ENCODE data around the gene MAP3K6. TPM values are rescaled to one million over a fixed set of nuclear protein-coding genes. Genes with fewer than 3 reads are reported as not detected.

Gene MAP3K6
- total and polyA plus RNA-seq, 2 donors (not counting 3 experiments of a cell fraction or from before 2014, with no cell fraction given) = 9.9 to 12.4 TPM

DNA sequence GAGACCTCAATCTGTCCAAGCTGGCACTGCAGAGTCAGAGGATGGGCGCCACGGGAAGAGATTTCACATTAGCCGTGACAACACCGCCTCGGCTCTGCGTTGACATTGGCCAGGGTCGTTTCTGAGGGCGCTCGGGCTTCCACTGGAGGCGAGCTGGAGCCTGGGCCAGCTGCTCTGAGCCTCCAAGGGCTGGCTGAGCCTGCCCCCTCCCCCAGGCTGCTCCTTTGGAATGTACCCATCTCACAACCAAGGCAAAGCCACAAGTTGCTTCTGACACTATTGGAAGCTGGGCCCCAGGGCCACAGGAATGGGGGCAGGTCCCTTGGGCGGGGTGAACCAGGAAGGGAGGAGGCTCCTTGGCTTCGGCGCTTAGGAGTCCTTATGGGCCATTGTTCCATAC, 38.3 kb upstream of the MAP3K6 start:
- Histone ChIP-seq H3K4me3 (replicated peaks in 1 of 3; ENCODE audit: insufficient read depth in 1 of 3, low read depth in 1 of 3, low read length in 3 of 3) (no peak overlapping the region), H3K4me2 (ENCODE audit: insufficient read depth, low read length) (no peak overlapping the region), H3K79me2 (ENCODE audit: control insufficient read depth, insufficient read depth, low read length) (no peaks in the 10 kb centered on the region), H2AFZ (ENCODE audit: low read depth, low read length) (no peak overlapping the region), H3K4me1 (ENCODE audit: control insufficient read depth, extremely low read depth, insufficient read depth, low read length) (peaks cover 4% of the 10 kb centered on the region), H3K36me3 (ENCODE audit: control insufficient read depth in 2 of 2, extremely low read depth in 1 of 2, insufficient read depth in 2 of 2, low read length in 2 of 2) (peaks cover 10 to 29% of the 10 kb centered on the region in 2 experiments), H3K9ac (replicated peaks; ENCODE audit: extremely low read depth, insufficient read depth, low read length) (no peak overlapping the region), H3K27ac (ENCODE audit: insufficient read depth, low read depth, low read length) (no peak overlapping the region), H4K20me1 (replicated peaks; ENCODE audit: control insufficient read depth, extremely low read depth, insufficient read depth, low read length) (no peaks in the 10 kb centered on the region), H3K9me1 (replicated peaks; ENCODE audit: control insufficient read depth, extremely low read depth, insufficient read depth, low read length) (no peaks in the 10 kb centered on the region), H3K9me3 (replicated peaks; ENCODE audit: control insufficient read depth, insufficient read depth, low read length) (no peaks in the 10 kb centered on the region), H3K27me3 (ENCODE audit: control insufficient read depth in 2 of 2, insufficient read depth in 2 of 2, low read length in 2 of 2) (no peaks in the 10 kb centered on the region)
- DNase-seq (ENCODE audit: low read depth, low spot score) = no peak
- TF ChIP-seq POLR2AphosphoS5 (IDR thresholded peaks at IDR 0.05; ENCODE audit: insufficient read depth, low read depth, low read length) (no peak), EZH2 (IDR thresholded peaks at IDR 0.05; ENCODE audit: borderline replicate concordance, low read depth, low read length, severe bottlenecking) (no peak), JUN (IDR thresholded peaks at IDR 0.05; ENCODE audit: borderline replicate concordance, insufficient read depth, insufficient read length, low read depth) (no peak), MYC (IDR thresholded peaks at IDR 0.05; ENCODE audit: low read depth, low read length) (no peak), GATA2 (IDR thresholded peaks at IDR 0.05; ENCODE audit: insufficient read depth, insufficient read length, low read depth, low read length) (no peak), POLR2A (IDR thresholded peaks at IDR 0.05; ENCODE audit: low read depth, low read length) (no peak), FOS (IDR thresholded peaks at IDR 0.05; ENCODE audit: borderline replicate concordance, insufficient read depth, low read length) (no peak)
- intact Hi-C loops (cut with micrococcal nuclease) (no loop called here), dilution Hi-C loops (cut with MboI; ENCODE audit: extremely low pct_ligation_motif_present, low sequenced_read_pairs) (loop anchor here (25.0 kb wide), 1 partner anchor 182 kb away; no protein-coding TSS in a partner anchor)
- no peak for FAIRE-seq
- no TSS peak for BruUV-seq (replicated peaks)
- ChIA-PET CTCF (interaction anchor here (0.9 kb wide), 1 partner anchor 264 kb away, joined by 3 read pairs; no protein-coding TSS in a partner anchor), POLR2A (no interaction called here)

GRCh38 chr1:27403931-27404330, 37.2 kb upstream of the MAP3K6 start:
- ChIA-PET CTCF (interaction anchor here (0.8 to 3.0 kb wide), 3 partner anchors 152 to 202 kb away, joined by 3 to 33 read pairs (median 16); partner anchors contain the start of gene AHDC1), POLR2A (no interaction called here)
- TF ChIP-seq EZH2 (IDR thresholded peaks at IDR 0.05; ENCODE audit: borderline replicate concordance, low read depth, low read length, severe bottlenecking) (no peak), JUN (IDR thresholded peaks at IDR 0.05; ENCODE audit: borderline replicate concordance, insufficient read depth, insufficient read length, low read depth) (no peak)
- TF ChIP-seq, protein P1, sequence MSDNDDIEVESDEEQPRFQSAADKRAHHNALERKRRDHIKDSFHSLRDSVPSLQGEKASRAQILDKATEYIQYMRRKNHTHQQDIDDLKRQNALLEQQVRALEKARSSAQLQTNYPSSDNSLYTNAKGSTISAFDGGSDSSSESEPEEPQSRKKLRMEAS (IDR thresholded peaks at IDR 0.05; ENCODE audit: insufficient read depth, insufficient read length) = no peak
- Histone ChIP-seq H3K9me3 (replicated peaks; ENCODE audit: control insufficient read depth, insufficient read depth, low read length) (no peaks in the 10 kb centered on the region), H3K4me3 (replicated peaks in 1 of 3; ENCODE audit: insufficient read depth in 1 of 3, low read depth in 1 of 3, low read length in 3 of 3) (no peak overlapping the region), H3K9me1 (replicated peaks; ENCODE audit: control insufficient read depth, extremely low read depth, insufficient read depth, low read length) (no peaks in the 10 kb centered on the region), H3K36me3 (ENCODE audit: control insufficient read depth in 2 of 2, extremely low read depth in 1 of 2, insufficient read depth in 2 of 2, low read length in 2 of 2) (peaks cover 10 to 23% of the 10 kb centered on the region in 2 experiments), H3K27me3 (ENCODE audit: control insufficient read depth in 2 of 2, insufficient read depth in 2 of 2, low read length in 2 of 2) (no peaks in the 10 kb centered on the region), H3K9ac (replicated peaks; ENCODE audit: extremely low read depth, insufficient read depth, low read length) (no peak overlapping the region), H3K79me2 (ENCODE audit: control insufficient read depth, insufficient read depth, low read length) (no peaks in the 10 kb centered on the region), H4K20me1 (replicated peaks; ENCODE audit: control insufficient read depth, extremely low read depth, insufficient read depth, low read length) (no peaks in the 10 kb centered on the region), H3K4me2 (ENCODE audit: insufficient read depth, low read length) (no peak overlapping the region), H3K27ac (ENCODE audit: insufficient read depth, low read depth, low read length) (no peak overlapping the region), H3K4me1 (ENCODE audit: control insufficient read depth, extremely low read depth, insufficient read depth, low read length) (peaks cover 4% of the 10 kb centered on the region), H2AFZ (ENCODE audit: low read depth, low read length) (no peak overlapping the region)
- BruUV-seq (replicated peaks) = no TSS peak
- DNase-seq (ENCODE audit: low read depth, low spot score) (no peak), FAIRE-seq (no peak)
- dilution Hi-C loops (cut with MboI; ENCODE audit: extremely low pct_ligation_motif_present, low sequenced_read_pairs) = loop anchor here (25.0 kb wide), 1 partner anchor 183 kb away; no protein-coding TSS in a partner anchor
- intact Hi-C loops (cut with micrococcal nuclease) = loop anchor here (2.0 kb wide), 1 partner anchor 25 kb away; no protein-coding TSS in a partner anchor

Measured in endothelial cell of umbilical vein (primary cell).